HEK293 (cell line): ENCODE measurements around the gene TINCR.

Source experiments
- CTCF ChIA-PET: fragments of 350-600 bp; formaldehyde crosslinking; extraction: SDS; loops from one replicate; lab custom pipeline; 2021; ENCODE audit warnings: antibody characterized with exemption; lab: Yijun Ruan, JAX
- POLR2A ChIA-PET: fragments of 300-600 bp; formaldehyde crosslinking; extraction: SDS; loops from one replicate; lab custom pipeline; 2020; ENCODE audit warnings: antibody characterized with exemption, inconsistent platforms; lab: Yijun Ruan, JAX
- H3K27ac ChIP-seq: fragments of 200-500 bp; sonication (Bioruptor generic); 2 replicates; pipeline ENCODE4 v1.5.1; 2014; ENCODE audit warnings: low read depth, low read length, control low read depth, inconsistent platforms; ENCODE audit errors: extremely low read depth
- H3K36me3 ChIP-seq, 2 experiments: fragments of 200-500 bp in 1 of 2; sonication (Bioruptor generic) in 1 of 2; 1 replicate in 1 of 2; 2 replicates in 1 of 2; pipeline ENCODE4 v1.5.1; 2014 to 2017; ENCODE audit warnings: inconsistent platforms in 2 of 2, low read length in 2 of 2; ENCODE audit not compliant: control insufficient read depth in 2 of 2, insufficient read depth in 1 of 2
- H3K4me1 ChIP-seq: fragments of 200-500 bp; sonication (Bioruptor generic); 2 replicates; pipeline ENCODE4 v1.5.1; 2014; ENCODE audit warnings: mild to moderate bottlenecking, low read length, inconsistent platforms; ENCODE audit not compliant: control insufficient read depth, insufficient read depth
- H3K4me3 ChIP-seq: 2 replicates; pipeline ENCODE4 v1.5.1; 2011; ENCODE audit warnings: low read depth, mild to moderate bottlenecking, control low read depth, low read length, moderate library complexity
- H3K9me3 ChIP-seq: fragments of 200-500 bp; sonication (Bioruptor generic); 2 replicates; pipeline ENCODE4 v1.5.1; 2014; ENCODE audit warnings: low read depth, low read length, inconsistent platforms; ENCODE audit not compliant: control insufficient read depth, insufficient read depth
- BCL11B ChIP-seq: fragments of 450-650 bp; formaldehyde crosslinking; IDR thresholded peaks from 2 replicates; pipeline ENCODE4 v1.5.1; 2016; ENCODE audit warnings: low read depth, missing biosample characterization, missing genetic modification characterization
- GFI1B ChIP-seq: fragments of 450-650 bp; formaldehyde crosslinking; IDR thresholded peaks from 2 replicates; pipeline ENCODE4 v1.5.1; 2016; ENCODE audit warnings: missing biosample characterization, missing genetic modification characterization
- HOXA7 ChIP-seq: sonication (generic); formaldehyde crosslinking; IDR thresholded peaks from 2 replicates; pipeline ENCODE4 v1.8.1; 2022; ENCODE audit warnings: missing genetic modification reagents, borderline replicate concordance
- IKZF3 ChIP-seq: fragments of 450-650 bp; IDR thresholded peaks from 2 replicates; pipeline ENCODE4 v1.5.0; 2018; ENCODE audit warnings: missing biosample characterization, mild to moderate bottlenecking, missing genetic modification characterization, moderate library complexity
- KLF1 ChIP-seq: fragments of 450-650 bp; formaldehyde crosslinking; IDR thresholded peaks from 2 replicates; pipeline ENCODE4 v1.5.1; 2016; ENCODE audit warnings: missing biosample characterization, missing genetic modification characterization
- KLF7 ChIP-seq: fragments of 450-650 bp; formaldehyde crosslinking; IDR thresholded peaks from 2 replicates; pipeline ENCODE4 v1.5.1; 2016; ENCODE audit warnings: missing biosample characterization, missing genetic modification characterization, borderline replicate concordance
- MYNN ChIP-seq: fragments of 450-650 bp; formaldehyde crosslinking; IDR thresholded peaks from 2 replicates; pipeline ENCODE4 v1.5.1; 2016; ENCODE audit warnings: missing biosample characterization, missing genetic modification characterization, borderline replicate concordance
- MZF1 ChIP-seq: fragments of 450-650 bp; formaldehyde crosslinking; IDR thresholded peaks from 2 replicates; pipeline ENCODE4 v1.5.1; 2017; ENCODE audit warnings: missing biosample characterization, missing genetic modification characterization, borderline replicate concordance
- SCRT2 ChIP-seq: fragments of 450-650 bp; formaldehyde crosslinking; IDR thresholded peaks from 2 replicates; pipeline ENCODE4 v1.5.1; 2016; ENCODE audit warnings: missing biosample characterization, missing genetic modification characterization
- ZBTB48 ChIP-seq: fragments of 450-650 bp; formaldehyde crosslinking; IDR thresholded peaks from 2 replicates; pipeline ENCODE4 v1.5.1; 2016; ENCODE audit warnings: missing biosample characterization, missing genetic modification characterization
- ZEB2 ChIP-seq: fragments of 450-650 bp; formaldehyde crosslinking; IDR thresholded peaks from 2 replicates; pipeline ENCODE4 v1.5.1; 2016; ENCODE audit warnings: missing biosample characterization, missing genetic modification characterization
- ZFHX2 ChIP-seq: fragments of 450-650 bp; formaldehyde crosslinking; conservative IDR thresholded peaks from 2 replicates; pipeline ENCODE4 v1.5.1; 2016; ENCODE audit warnings: missing biosample characterization, missing genetic modification characterization
- ZNF202 ChIP-seq: fragments of 450-650 bp; formaldehyde crosslinking; IDR thresholded peaks from 2 replicates; pipeline ENCODE4 v1.5.1; 2016; ENCODE audit warnings: missing biosample characterization, missing genetic modification characterization, borderline replicate concordance
- ZNF23 ChIP-seq: fragments of 450-650 bp; formaldehyde crosslinking; IDR thresholded peaks from 2 replicates; pipeline ENCODE4 v1.5.1; 2016; ENCODE audit warnings: missing biosample characterization, missing genetic modification characterization, borderline replicate concordance
- ZNF423 ChIP-seq: fragments of 450-650 bp; formaldehyde crosslinking; IDR thresholded peaks from 2 replicates; pipeline ENCODE4 v1.5.1; 2016; ENCODE audit warnings: missing biosample characterization, missing genetic modification characterization
- ZNF426 ChIP-seq: fragments of 450-650 bp; formaldehyde crosslinking; IDR thresholded peaks from 2 replicates; pipeline ENCODE4 v1.5.1; 2017; ENCODE audit warnings: missing biosample characterization, missing genetic modification characterization, mild to moderate bottlenecking, inconsistent platforms, moderate library complexity
- ZNF521 ChIP-seq: fragments of 450-650 bp; formaldehyde crosslinking; IDR thresholded peaks from 2 replicates; pipeline ENCODE4 v1.5.1; 2017; ENCODE audit warnings: missing biosample characterization, mild to moderate bottlenecking, missing genetic modification characterization
- ZNF792 ChIP-seq: fragments of 450-650 bp; formaldehyde crosslinking; IDR thresholded peaks from 2 replicates; pipeline ENCODE4 v1.5.1; 2016; ENCODE audit warnings: missing biosample characterization, missing genetic modification characterization
- TF ChIP-seq, protein P1 (sequence below): fragments of 450-650 bp; formaldehyde crosslinking; IDR thresholded peaks from 2 replicates; pipeline ENCODE4 v1.5.1; 2016; ENCODE audit warnings: missing biosample characterization, missing genetic modification characterization
- TF ChIP-seq, protein P2 (sequence below): fragments of 450-650 bp; formaldehyde crosslinking; IDR thresholded peaks from 2 replicates; pipeline ENCODE4 v1.5.1; 2017; ENCODE audit warnings: missing biosample characterization, missing genetic modification characterization

The TINCR gene

DNA sequence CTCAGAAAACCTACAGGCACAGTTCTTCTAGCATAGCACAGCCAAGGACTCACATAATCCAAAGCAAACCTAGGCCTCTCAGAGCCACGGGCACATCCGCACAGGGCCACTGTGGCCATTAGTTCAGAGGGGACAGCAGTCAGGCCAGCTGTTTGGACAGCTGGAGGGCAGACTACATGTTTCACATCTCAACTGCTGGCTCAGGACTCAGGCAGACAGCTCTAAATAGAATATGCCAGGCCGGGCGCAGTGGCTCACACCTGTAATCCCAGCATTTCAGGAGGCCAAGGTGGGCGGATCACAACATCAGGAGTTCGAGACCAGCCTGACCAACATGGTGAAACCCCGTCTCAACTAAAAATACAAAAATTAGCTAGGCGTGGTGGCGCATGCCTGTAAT is 28.0 kb upstream of the TINCR start (continued):
- no peak for TF ChIP-seq MYNN (tag by site-specific recombination)

DNA sequence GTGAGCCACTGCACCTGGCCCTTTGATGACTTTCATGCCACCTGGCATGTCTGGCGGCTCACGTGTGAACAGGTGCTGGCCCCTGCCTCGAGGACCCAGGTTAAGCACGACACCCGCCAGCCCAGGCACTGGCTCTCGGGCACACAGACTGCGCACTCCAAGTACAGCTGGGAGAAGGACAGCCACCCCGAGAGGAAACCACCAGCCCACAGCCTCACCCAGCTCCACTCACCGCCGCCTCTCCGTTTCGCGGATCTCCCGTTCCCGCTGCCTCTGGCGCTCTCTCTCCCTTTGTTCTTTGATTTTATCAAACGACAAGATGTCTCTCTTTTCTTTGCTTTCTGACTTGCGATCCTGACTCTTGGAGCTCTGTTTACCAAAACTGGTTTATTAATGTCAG is 27.4 kb upstream of the TINCR start:
- Histone ChIP-seq H3K36me3 (peaks cover 34 to 98% of the 10 kb centered on the region in 2 experiments), H3K4me3 (no peak overlapping the region)
- POLR2A ChIA-PET = no interaction called here
- TF ChIP-seq HOXA7 (no peak), KLF7 (no peak), SCRT2 (tag by site-specific recombination) (no peak)
- TF ChIP-seq, all 188 proteins: peak for 0
- H3K4me1 ChIP-seq = no peaks in the 10 kb centered on the region
- no peaks in the 10 kb centered on the region for H3K9me3 ChIP-seq
- CTCF ChIA-PET = interaction anchor here (0.6 to 1.2 kb wide), 2 partner anchors 60 to 92 kb away, joined by 3 read pairs; no protein-coding TSS in a partner anchor
- H3K27ac ChIP-seq = no peak overlapping the region

DNA sequence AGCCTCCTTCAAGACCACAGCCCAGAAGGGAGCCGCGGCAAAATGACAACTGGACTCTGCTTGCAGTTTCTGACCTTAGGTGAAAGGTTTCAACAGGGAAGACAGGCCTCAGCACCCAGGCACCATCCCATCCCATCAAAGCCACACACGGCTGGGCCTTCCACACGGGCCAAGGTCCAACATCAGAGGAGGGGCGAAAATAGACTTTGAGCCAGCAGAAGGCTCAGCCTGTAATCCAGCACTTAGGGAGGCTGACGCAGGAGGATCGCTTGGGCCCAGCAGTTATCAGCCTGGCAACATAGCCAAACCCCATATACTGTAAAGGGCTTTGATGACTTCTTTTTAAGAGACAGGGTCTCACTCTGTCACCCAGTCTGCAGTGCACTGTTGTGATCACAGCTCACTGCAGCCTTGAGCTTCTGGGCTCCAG is 26.8 kb upstream of the TINCR start:
- Histone ChIP-seq H3K9me3 (no peaks in the 10 kb centered on the region), H3K4me3 (no peak overlapping the region), H3K27ac (no peak overlapping the region), H3K36me3 (peaks cover 30 to 98% of the 10 kb centered on the region in 2 experiments), H3K4me1 (no peaks in the 10 kb centered on the region)
- CTCF ChIA-PET = interaction anchor here (1.2 kb wide), 1 partner anchor 59 kb away, joined by 3 read pairs; no protein-coding TSS in a partner anchor
- no peak for TF ChIP-seq ZNF423 (tag by site-specific recombination)
- no peak for TF ChIP-seq IKZF3 (tag by site-specific recombination)
- no peak for TF ChIP-seq ZNF23
- TF ChIP-seq, protein P1, sequence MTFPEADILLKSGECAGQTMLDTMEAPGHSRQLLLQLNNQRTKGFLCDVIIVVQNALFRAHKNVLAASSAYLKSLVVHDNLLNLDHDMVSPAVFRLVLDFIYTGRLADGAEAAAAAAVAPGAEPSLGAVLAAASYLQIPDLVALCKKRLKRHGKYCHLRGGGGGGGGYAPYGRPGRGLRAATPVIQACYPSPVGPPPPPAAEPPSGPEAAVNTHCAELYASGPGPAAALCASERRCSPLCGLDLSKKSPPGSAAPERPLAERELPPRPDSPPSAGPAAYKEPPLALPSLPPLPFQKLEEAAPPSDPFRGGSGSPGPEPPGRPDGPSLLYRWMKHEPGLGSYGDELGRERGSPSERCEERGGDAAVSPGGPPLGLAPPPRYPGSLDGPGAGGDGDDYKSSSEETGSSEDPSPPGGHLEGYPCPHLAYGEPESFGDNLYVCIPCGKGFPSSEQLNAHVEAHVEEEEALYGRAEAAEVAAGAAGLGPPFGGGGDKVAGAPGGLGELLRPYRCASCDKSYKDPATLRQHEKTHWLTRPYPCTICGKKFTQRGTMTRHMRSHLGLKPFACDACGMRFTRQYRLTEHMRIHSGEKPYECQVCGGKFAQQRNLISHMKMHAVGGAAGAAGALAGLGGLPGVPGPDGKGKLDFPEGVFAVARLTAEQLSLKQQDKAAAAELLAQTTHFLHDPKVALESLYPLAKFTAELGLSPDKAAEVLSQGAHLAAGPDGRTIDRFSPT = no peak
- no peak for TF ChIP-seq ZFHX2
- TF ChIP-seq ZNF521 (tag by site-specific recombination) = no peak
- TF ChIP-seq GFI1B (tag by site-specific recombination) = no peak
- no peak for TF ChIP-seq ZEB2 (tag by site-specific recombination)
- no peak for TF ChIP-seq ZBTB48 (tag by site-specific recombination)
- no peak for TF ChIP-seq MZF1 (tag by site-specific recombination)
- TF ChIP-seq, protein P2, sequence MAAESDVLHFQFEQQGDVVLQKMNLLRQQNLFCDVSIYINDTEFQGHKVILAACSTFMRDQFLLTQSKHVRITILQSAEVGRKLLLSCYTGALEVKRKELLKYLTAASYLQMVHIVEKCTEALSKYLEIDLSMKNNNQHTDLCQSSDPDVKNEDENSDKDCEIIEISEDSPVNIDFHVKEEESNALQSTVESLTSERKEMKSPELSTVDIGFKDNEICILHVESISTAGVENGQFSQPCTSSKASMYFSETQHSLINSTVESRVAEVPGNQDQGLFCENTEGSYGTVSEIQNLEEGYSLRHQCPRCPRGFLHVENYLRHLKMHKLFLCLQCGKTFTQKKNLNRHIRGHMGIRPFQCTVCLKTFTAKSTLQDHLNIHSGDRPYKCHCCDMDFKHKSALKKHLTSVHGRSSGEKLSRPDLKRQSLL (tag by site-specific recombination) = no peak
- TF ChIP-seq ZNF792 (tag by site-specific recombination) = no peak
- TF ChIP-seq ZNF426 (tag by site-specific recombination) = no peak
- TF ChIP-seq ZNF202 (tag by site-specific recombination) = no peak
- TF ChIP-seq BCL11B (tag by site-specific recombination) = no peak
- no peak for TF ChIP-seq KLF1 (tag by site-specific recombination)
- POLR2A ChIA-PET = no interaction called here
